Kidney glomerular epithelial cell (primary cell): Measurements from ENCODE around the gene SCN2A.
"Not testable (repeated sequence)": the region's sequence is repeated elsewhere in the genome, so short reads cannot be mapped to it uniquely, and the experiment has no call there.

ENCODE experiments used
- DNase-seq: peaks from one replicate; lab custom pipeline; 2025; lab: John Stamatoyannopoulos, UW

The SCN2A gene

GRCh38 chr2:165328272-165328671 lies 89.1 kb downstream of the SCN2A start:
- no peak for DNase-seq

- not testable (repeated sequence) for DNase-seq
Observed at GRCh38 chr2:165344276-165344675, 105.1 kb downstream of the SCN2A start.

GRCh38 chr2:165348441-165348840 lies 109.2 kb downstream of the SCN2A start:
- no peak for DNase-seq

DNA sequence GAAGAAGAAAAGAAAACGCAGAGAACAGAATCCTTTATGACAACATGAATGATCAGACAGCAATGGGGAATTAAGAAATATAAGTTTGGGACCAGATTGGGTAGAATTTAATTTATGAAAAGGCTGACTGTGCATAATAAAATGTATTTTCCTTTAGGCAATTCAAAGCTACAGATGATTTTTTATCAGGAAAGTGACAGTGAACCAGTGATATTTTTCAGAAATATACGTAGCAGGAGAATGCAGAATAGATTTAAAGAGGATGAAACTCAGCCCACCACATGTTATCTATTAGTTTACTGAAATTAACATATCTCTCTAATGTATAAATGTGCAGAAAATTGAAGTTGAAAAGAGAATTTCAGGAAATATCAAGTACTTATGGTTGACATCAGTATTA lies 110.0 kb downstream of the SCN2A start:
- no peak for DNase-seq

DNA sequence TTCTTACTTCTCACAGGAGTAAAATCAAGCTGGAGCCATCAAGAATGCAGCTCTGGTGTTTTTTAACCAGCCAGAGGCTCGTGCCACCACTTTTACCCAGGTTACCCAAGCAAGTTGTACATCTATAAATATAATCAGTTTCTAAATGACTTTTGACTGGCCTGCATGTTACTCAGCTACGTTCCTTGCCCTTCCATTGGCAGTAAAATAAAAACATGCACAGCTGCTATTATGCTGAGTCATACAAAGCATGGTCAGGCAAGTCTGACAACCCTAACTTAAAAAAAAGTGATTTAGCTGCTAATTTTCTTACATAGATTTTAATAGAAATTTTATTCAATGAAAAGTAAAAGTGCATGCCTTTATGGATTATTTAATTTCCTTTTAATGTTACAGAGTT lies 118.5 kb downstream of the SCN2A start:
- DNase-seq, result peak; percentile 17

GRCh38 chr2:165361514-165361913 lies 122.3 kb downstream of the SCN2A start:
- no peak for DNase-seq

DNA sequence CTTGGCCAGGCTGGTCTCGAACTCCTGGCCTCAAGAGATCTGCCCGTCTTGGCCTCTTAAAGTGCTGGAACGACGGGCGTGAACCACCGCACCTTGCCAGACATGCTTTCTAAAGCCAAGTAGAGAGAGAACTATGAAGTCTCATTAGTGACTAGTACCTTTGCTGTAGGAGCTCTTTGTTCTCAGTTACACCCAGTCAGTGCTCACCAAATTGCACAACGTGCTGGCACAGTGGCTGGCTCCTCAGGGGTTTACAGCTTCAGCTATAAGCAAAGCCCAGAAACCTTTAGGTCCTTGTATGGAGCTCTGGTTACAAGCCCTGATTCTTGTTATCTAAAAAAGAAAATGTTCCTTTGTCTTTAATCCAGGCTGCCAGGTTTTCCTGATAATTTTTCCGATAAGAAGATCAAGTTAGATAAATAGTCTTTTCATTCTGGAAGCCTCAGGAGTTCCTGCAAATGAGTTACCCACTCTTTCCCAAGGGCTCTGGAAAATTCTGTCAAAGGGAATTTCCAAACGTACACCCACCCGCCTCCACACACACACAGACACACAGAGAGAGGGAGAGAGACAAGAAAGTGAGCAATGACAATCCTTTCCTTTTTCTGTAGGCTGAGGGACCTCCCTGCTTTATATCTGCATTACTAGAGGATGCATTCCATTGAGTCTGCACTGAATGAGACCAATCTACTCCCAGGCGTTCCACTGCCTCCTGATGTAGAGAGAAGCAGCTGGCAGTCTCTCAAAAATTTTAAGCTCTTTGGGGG lies 130.1 kb downstream of the SCN2A start:
- DNase-seq, result no peak

DNA sequence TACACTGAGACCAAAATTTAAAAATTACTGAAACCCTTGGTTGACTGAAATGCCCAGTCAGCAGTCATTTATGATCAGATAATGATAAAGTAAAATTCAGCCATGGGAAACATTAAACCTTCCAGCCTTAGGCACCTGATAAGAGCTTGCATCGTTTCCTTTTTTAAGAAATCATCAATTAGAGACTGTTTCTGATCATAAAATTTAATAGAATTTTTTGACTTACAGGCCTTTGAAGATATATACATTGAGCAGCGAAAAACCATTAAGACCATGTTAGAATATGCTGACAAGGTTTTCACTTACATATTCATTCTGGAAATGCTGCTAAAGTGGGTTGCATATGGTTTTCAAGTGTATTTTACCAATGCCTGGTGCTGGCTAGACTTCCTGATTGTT lies 130.7 kb downstream of the SCN2A start:
- no peak for DNase-seq

GRCh38 chr2:165371356-165371755 lies 132.1 kb downstream of the SCN2A start:
- no peak for DNase-seq

DNA sequence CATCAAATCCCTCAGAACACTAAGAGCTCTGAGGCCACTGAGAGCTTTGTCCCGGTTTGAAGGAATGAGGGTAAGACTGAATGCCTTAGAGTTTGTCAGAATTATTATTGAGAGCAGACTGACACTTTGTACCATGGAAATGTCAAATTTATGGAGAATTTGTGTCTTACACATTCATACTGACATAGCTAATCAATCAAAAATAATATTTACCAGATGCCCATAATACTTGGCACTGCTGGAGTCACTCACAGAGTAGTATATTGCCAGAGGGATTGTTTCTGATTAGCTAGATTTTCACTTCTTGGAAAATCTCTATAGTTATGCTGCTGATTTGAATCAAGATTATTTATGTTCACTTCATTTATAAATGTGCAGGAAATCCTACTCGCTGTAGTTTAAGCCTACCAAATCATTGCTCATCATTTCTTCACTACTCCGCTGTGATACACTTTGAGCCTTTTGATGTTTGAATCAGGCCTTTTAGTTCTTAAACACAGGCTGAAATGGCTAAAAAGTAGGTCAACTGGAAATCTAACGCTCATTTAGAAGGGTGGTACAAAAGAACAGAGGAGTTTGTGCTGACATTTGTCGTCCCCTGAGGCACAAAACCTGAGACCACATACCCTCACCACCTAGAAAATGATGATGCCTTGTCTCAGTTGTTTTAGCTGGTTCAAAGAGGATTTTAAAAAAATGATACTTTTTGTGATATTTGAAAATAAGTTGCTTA lies 134.2 kb downstream of the SCN2A start:
- DNase-seq, result no peak

DNA sequence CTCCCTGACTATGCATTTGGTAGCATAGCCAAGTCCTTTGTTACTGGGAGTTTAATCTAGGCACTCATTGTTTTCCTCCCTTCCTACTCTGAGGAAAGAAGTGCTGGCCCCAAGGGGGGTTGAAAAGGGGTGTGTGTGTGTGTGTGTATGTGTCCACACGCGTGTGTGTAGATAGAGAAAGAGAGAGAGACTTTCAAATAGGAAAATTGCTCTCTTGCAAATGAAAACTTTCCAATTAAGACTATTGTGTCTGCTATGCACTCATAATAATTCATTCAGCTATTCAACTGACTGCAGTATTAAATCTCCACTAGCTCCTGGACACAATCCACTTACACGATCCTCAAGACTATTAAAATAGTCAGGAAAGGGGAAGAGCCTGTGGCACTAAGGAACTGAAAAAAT lies 137.4 kb downstream of the SCN2A start:
- no peak for DNase-seq

GRCh38 chr2:165382362-165382761 lies 143.1 kb downstream of the SCN2A start:
- DNase-seq, result no peak

DNA sequence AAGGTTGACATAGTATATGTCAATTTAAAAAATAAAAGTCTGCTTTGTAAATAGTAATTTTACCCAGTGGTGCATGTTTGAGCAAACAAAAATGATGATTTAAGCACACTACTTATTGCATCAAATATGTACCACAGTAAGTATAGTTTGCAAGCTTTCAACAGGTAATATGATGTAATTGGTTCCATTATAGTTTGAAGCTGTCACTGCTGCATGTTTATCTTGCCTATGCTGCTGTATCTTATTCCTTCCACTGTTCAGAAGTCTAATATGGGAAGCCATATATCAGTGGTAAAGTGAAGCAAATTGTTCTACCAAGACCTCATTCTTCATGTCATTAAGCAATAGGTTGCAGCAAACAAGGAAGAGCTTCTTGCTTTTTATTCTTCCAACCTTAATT lies 151.7 kb downstream of the SCN2A start:
- no peak for DNase-seq

GRCh38 chr2:165391791-165392190 lies 152.6 kb downstream of the SCN2A start:
- no peak for DNase-seq

GRCh38 chr2:165398603-165399002 lies 159.4 kb downstream of the SCN2A start:
- not testable (repeated sequence) for DNase-seq

GRCh38 chr2:165401285-165401852 lies 162.2 kb downstream of the SCN2A start:
- DNase-seq, result peak; percentile 49

DNA sequence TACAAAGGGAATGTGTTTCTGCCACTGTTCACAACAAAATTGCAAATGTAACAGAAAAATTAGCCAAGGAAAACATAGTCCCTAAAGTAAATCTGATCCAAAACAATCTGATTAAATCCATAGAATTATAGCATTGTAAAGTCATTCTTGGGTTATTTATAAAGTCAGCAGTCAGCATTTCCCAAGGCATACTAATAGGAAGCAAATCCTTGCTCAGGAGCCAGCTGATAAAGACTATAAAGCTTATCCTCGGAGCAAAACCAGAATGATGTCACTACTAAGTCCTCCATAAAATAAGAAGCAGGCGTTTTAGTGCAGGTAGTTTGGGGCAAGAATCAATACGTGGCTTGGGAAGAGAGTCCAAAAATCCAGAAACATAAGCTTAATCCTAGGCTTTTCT lies 162.9 kb downstream of the SCN2A start:
- DNase-seq, result no peak

DNA sequence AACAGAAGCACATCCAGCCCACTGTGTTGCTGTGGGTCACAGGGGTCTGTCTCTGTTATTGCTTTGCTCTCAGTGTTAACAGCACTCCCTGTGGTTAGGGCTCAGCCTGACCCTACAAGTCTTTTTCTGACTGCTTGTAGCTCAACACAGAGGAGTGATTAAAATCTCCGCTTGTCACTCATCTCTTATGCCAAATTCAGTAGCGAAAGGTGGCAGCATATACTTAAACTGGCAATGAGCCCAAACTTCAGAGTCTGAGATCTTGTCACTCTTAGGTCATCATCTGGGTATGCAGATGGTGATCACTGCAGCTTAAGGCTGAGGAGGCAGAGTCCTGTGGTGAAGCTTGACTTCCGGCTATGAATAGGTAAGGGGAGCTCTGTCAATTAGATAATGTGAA lies 167.0 kb downstream of the SCN2A start:
- DNase-seq, result no peak

DNA sequence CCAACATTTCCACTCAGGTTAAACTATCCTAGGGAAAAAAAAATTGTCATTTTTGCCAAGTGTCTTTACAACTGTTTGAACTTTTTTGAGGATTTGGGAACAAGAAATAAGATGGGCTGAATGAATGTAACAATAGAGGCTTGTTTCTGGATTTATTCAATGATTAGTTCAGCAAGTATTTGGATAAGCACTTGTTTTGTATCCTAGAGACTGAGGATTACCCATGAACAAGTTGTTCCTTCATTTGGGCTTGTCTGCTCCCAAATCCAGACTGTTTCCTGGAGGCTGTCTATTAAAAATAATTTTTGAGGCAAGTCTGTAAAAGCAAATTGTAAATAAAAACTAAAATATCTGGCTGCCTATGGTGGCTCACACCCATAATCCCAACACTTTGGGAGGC lies 168.3 kb downstream of the SCN2A start:
- no peak for DNase-seq

DNA sequence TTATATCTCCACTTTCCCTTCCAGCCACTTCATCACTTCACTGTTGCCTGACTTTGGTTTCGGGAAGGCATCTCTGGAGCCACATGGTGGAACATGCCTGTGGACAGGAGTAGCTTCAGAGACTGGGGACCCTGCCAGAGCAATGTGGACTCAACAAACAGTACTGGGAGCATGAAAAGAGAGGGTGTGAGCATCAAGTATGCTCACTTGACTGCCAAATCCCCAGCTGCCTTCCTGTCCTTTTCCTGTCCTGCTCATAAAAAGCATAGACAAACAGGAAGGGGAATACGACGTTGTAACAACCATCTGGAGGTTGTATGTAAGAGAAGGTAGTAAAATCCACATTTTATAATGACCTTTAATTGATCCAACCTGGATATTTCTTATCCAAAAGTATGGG lies 169.0 kb downstream of the SCN2A start:
- DNase-seq, result no peak

DNA sequence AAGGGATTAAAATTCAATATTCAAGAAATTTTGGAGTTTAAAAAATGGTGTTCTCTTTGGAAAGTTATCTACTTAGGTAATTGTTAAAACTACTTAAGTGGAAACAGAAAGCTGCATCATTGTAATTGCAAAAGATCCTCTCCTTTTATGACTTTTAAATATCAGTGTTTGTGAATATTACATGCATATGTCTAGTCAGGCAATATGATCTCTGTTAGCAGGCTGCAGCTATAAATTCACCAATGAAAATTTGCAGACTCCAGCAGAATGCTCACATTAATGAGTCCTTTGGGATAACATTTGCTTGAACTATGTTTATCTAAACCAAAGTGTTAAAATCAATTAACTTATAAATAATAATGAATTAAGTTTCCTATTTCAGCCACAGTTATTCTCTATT lies 171.1 kb downstream of the SCN2A start:
- DNase-seq, result no peak

DNA sequence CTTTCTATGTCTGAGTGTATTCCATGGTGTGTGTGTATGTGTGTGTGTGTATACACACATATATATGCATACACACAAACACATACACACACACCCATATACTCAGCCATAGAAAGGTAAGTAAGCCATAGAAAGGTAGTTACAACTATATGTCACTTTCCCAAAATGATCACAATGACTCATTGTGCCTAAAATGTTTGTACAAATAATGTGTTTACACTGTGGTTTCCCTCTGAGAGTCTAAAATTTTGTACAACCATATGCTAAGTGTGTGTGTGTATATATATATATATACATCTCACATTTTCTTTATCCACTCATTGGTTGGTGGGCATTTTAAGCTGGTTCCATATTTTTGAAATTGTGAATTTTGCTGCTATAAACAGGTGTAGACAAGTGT lies 175.0 kb downstream of the SCN2A start:
- DNase-seq, result no peak

GRCh38 chr2:165417009-165417408 lies 177.8 kb downstream of the SCN2A start:
- DNase-seq, result no peak
